ENCODE measurements around the gene ZNF81.

- TF ChIP-seq, protein P1, sequence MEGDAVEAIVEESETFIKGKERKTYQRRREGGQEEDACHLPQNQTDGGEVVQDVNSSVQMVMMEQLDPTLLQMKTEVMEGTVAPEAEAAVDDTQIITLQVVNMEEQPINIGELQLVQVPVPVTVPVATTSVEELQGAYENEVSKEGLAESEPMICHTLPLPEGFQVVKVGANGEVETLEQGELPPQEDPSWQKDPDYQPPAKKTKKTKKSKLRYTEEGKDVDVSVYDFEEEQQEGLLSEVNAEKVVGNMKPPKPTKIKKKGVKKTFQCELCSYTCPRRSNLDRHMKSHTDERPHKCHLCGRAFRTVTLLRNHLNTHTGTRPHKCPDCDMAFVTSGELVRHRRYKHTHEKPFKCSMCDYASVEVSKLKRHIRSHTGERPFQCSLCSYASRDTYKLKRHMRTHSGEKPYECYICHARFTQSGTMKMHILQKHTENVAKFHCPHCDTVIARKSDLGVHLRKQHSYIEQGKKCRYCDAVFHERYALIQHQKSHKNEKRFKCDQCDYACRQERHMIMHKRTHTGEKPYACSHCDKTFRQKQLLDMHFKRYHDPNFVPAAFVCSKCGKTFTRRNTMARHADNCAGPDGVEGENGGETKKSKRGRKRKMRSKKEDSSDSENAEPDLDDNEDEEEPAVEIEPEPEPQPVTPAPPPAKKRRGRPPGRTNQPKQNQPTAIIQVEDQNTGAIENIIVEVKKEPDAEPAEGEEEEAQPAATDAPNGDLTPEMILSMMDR (IDR thresholded peaks at IDR 0.05), result no peak
- no peak for TF ChIP-seq POLR2A (IDR thresholded peaks at IDR 0.05)
Observed at GRCh38 chrX:47898024-47898423, 61.3 kb downstream of the ZNF81 start.
